Lower lobe of right lung (tissue), 2 donors: ENCODE data around the gene SYTL2. TPM values are rescaled to one million over a fixed set of nuclear protein-coding genes. Genes with fewer than 3 reads are reported as not detected.

Experiments
- ATAC-seq, 2 donors: fragments of 200-7000 bp; cut with Tn5 transposase; one replicate each; pipeline ENCODE4 v1.9.1; 2020 to 2022; ENCODE audit warnings: mild to moderate bottlenecking in 2 of 2, moderate library complexity in 2 of 2
- DNase-seq: peaks from one replicate; pipeline ENCODE4 v3.0.0-alpha.2; 2020
- H3K27ac ChIP-seq: fragments of 200-600 bp; one replicate; pipeline ENCODE4 v1.8.0; 2022
- H3K27me3 ChIP-seq: fragments of 200-600 bp; one replicate; pipeline ENCODE4 v1.8.0; 2022; ENCODE audit warnings: low read depth
- H3K36me3 ChIP-seq: fragments of 200-600 bp; one replicate; pipeline ENCODE4 v1.8.0; 2022; ENCODE audit warnings: mild to moderate bottlenecking
- H3K4me1 ChIP-seq: fragments of 200-600 bp; one replicate; pipeline ENCODE4 v1.8.0; 2022
- H3K4me3 ChIP-seq: fragments of 200-600 bp; one replicate; pipeline ENCODE4 v1.8.0; 2022; ENCODE audit warnings: mild to moderate bottlenecking
- H3K9me3 ChIP-seq: fragments of 200-600 bp; one replicate; pipeline ENCODE4 v1.8.0; 2022
- intact Hi-C: fragments of 100-400 bp; cut with DNase I; formaldehyde crosslinking; loops from one replicate; pipeline ENCODE4 v1.11.0; 2022
- total RNA-seq: library from RNA; stranded (reverse); fragmentation: NEBNext Ultra II Directional; extraction: Animal tissue kit (Norgen Biotek cat#: 25700); gene quantifications from one replicate; pipeline ENCODE4 v1.2.1, GENCODE V29; 2021
- TF ChIP-seq, protein P1 (sequence below): fragments of 200-600 bp; IDR thresholded peaks from one replicate; pipeline ENCODE4 v1.8.0; 2022; ENCODE audit warnings: antibody characterized with exemption, mild to moderate bottlenecking
- donor health status: DM: no; HTN: yes; CAD: no; lungs with severe emphysema.

The SYTL2 gene
- total RNA-seq, 1 donor from 2014 or later = 23.6 TPM

DNA sequence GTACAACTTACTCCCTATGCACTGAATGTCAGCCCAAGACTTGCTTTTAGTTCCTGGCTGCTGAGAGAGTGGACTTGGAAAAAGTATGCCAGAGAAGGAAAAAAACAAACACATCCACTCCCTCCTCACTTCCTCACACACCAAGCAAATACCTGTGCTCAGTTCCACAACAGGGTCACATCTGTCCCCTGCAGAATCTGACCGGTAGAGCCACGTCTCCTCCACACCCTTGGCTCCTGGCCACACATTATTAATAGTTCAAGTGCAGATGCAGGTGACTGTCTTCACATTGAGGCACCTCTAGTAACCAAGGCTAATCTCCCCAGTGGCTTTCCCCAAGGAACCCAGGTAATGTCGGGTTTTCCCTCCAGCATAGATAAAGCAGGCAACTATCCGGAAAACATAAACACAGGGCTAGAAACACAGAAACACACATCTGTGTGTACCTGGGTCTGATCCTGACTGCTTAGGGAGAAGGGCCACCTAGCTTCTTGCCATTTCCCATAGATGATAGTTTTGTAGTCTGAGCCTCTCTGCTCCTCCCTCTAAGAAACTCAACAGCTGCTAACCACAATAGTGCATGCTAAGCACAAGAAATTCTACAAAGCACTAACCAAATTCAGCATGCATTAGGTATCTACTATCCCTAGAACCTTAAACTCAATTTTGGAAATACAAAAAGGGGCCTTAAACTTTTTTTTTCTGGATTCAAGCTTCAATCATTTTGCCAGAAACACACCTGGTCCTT is 10.2 kb downstream of the SYTL2 start:
- TF ChIP-seq, protein P1, sequence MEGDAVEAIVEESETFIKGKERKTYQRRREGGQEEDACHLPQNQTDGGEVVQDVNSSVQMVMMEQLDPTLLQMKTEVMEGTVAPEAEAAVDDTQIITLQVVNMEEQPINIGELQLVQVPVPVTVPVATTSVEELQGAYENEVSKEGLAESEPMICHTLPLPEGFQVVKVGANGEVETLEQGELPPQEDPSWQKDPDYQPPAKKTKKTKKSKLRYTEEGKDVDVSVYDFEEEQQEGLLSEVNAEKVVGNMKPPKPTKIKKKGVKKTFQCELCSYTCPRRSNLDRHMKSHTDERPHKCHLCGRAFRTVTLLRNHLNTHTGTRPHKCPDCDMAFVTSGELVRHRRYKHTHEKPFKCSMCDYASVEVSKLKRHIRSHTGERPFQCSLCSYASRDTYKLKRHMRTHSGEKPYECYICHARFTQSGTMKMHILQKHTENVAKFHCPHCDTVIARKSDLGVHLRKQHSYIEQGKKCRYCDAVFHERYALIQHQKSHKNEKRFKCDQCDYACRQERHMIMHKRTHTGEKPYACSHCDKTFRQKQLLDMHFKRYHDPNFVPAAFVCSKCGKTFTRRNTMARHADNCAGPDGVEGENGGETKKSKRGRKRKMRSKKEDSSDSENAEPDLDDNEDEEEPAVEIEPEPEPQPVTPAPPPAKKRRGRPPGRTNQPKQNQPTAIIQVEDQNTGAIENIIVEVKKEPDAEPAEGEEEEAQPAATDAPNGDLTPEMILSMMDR = no peak
- Histone ChIP-seq H3K4me1 (no peaks in the 10 kb centered on the region), H3K9me3 (no peaks in the 10 kb centered on the region), H3K36me3 (no peaks in the 10 kb centered on the region), H3K27ac (no peak overlapping the region), H3K27me3 (no peaks in the 10 kb centered on the region), H3K4me3 (no peak overlapping the region)
- no peak for DNase-seq
- intact Hi-C loops = no loop called here
- ATAC-seq = no peak

DNA sequence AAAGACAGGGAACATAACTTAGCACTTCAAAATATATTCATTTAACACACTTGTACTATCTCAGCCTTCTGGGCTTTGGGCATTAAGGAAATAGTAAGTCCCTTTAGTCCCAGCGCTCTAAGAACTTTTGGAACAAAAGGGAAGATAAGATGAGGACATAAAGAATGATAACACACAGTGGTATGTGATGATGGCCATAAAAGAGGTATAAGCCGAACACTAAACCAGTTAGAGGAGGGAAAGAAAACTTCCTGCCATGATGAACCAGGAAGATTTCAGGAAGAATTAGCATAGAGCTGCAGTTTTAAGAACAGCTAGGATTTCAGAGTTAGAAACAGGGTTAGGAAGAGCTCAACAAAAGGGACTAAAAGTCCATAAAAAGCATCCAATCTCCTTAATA is 11.8 kb downstream of the SYTL2 start:
- DNase-seq (no peak), ATAC-seq (no peak)
- TF ChIP-seq, protein P1 = no peak
- no peaks in the 10 kb centered on the region for H3K27me3 ChIP-seq
- no peak overlapping the region for H3K4me3 ChIP-seq
- no peaks in the 10 kb centered on the region for H3K36me3 ChIP-seq
- intact Hi-C loops = no loop called here
- no peaks in the 10 kb centered on the region for H3K9me3 ChIP-seq
- H3K27ac ChIP-seq = no peak overlapping the region
- no peaks in the 10 kb centered on the region for H3K4me1 ChIP-seq

DNA sequence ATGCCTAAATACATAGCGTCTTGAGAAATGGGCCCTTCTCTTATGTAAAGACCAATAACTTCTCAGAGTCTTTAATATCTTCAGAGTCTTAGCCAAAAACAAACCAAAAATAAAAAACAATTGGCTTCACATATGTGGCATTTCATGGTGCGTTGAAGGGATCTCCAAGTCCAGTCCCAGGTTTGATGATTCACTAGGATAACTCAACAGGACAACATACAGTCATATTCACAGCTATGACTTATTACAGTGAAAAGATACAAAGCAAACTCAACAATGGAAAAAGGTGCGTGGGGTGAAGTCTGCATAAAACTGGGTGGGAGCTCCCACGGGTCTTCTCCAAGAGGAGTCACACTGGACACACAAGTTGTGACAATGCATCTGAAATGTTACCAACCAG is 12.6 kb downstream of the SYTL2 start:
- Histone ChIP-seq H3K4me1 (no peaks in the 10 kb centered on the region), H3K27ac (no peak overlapping the region), H3K36me3 (no peaks in the 10 kb centered on the region), H3K4me3 (no peak overlapping the region), H3K27me3 (no peaks in the 10 kb centered on the region), H3K9me3 (no peaks in the 10 kb centered on the region)
- DNase-seq = no peak
- TF ChIP-seq, protein P1 = no peak
- no peak for ATAC-seq
- intact Hi-C loops = no loop called here

DNA sequence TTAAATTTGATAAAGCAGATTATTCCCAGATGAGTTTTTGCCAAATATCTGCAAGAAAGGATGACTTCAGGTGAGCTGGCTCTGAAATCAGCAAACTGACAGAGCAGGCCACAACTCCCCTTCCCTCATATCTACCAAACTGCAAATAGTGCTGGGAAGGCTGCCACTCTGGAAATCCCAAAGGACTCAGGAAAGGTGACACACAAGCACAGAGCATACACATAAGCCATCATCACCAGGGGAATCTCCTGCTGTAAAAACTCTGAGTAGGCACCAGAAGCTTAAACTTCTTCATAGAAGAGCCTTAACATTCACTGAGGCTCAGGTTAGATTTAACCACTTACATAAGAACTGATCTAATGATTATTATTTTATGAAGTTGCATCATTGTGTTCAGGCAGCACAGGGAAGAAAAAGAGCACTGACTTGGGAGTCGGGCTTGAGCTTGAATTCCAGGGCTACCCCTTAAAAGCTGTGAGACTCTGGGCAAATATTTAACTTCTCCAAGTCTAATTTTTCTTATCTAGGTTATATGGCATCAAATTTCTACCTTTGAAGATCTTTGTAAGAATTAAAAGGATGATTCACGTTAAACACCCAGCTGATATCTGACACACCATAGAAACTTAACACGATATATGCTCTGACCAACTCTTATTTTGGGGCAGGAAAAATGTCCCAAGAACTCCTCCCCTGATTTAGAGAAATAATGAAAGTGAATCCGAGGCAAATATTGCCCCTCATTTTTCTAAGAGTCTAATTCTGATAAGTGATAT is 15.0 kb downstream of the SYTL2 start:
- Histone ChIP-seq H3K27me3 (no peaks in the 10 kb centered on the region), H3K4me1 (no peaks in the 10 kb centered on the region), H3K9me3 (no peaks in the 10 kb centered on the region), H3K27ac (no peak overlapping the region), H3K4me3 (no peak overlapping the region), H3K36me3 (no peaks in the 10 kb centered on the region)
- intact Hi-C loops = no loop called here
- TF ChIP-seq, protein P1 = no peak
- no peak for DNase-seq
- no peak for ATAC-seq

DNA sequence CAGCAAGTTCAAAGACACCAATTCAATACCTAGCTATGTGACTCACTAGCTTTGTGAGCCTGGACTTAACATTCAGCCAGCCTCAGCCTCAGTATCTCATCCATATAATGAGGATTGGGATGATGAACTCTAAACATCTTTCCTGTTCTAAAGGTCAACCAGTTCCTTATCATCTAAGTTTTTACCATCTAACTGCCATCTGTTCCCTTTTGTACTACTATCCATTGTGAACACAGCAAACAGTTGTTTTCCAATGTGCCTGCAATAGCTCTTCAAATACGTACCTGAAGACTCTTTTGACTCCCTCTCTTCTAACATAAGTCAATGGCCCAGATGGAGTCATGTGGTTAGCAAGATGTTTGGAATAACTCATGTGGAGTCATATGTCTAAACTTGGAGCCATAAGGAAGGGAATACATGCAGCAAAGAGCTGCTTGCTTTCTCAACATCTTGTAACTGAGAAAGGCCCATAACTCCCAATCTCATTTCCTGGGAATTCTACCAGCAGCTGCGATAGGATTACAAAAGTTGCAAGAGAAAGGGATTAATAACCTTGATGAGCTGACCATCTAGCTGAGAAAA is 19.4 kb downstream of the SYTL2 start:
- DNase-seq (no peak), ATAC-seq (no peak)
- no peaks in the 10 kb centered on the region for H3K9me3 ChIP-seq
- no peaks in the 10 kb centered on the region for H3K36me3 ChIP-seq
- no peaks in the 10 kb centered on the region for H3K4me1 ChIP-seq
- intact Hi-C loops = no loop called here
- H3K27me3 ChIP-seq = no peaks in the 10 kb centered on the region
- TF ChIP-seq, protein P1 = no peak
- no peak overlapping the region for H3K4me3 ChIP-seq
- H3K27ac ChIP-seq = no peak overlapping the region
